IPS DF 6.9 (cell line): Measurements from ENCODE around the gene MMP23B.

Experiments used
- DNase-seq: peaks from one replicate; pipeline ENCODE4 v3.0.0-alpha.2; 2013; ENCODE audit warnings: low read depth, low spot score
- H3K27ac ChIP-seq: one replicate; pipeline ENCODE4 v1.5.1; 2013; ENCODE audit warnings: low read length, control low read depth
- H3K27me3 ChIP-seq: 2 replicates; pipeline ENCODE4 v1.6.1; 2013; ENCODE audit warnings: mild to moderate bottlenecking, low read length; ENCODE audit not compliant: control insufficient read depth, insufficient read depth
- H3K36me3 ChIP-seq: 2 replicates; pipeline ENCODE4 v1.6.1; 2013; ENCODE audit warnings: low read length; ENCODE audit not compliant: control insufficient read depth, insufficient read depth
- H3K4me1 ChIP-seq: 2 replicates; pipeline ENCODE4 v1.6.1; 2013; ENCODE audit warnings: low read length; ENCODE audit not compliant: control insufficient read depth, insufficient read depth
- H3K4me3 ChIP-seq: 2 replicates; pipeline ENCODE4 v1.5.1; 2013; ENCODE audit warnings: mild to moderate bottlenecking, low read length
- H3K9me3 ChIP-seq: 2 replicates; pipeline ENCODE4 v1.6.1; 2013; ENCODE audit warnings: low read length, inconsistent platforms; ENCODE audit not compliant: control insufficient read depth, insufficient read depth
- WGBS: extraction: QIAGEN DNeasy Blood & Tissue Kit; methylation state at CpG from one replicate; pipeline ENCODE4 v1.1.7; 2013; ENCODE audit warnings: mixed read lengths, missing lambda C conversion rate; ENCODE audit not compliant: insufficient read length, insufficient coverage; 5-methylcytosine and 5-hydroxymethylcytosine counted together

The MMP23B gene

DNA sequence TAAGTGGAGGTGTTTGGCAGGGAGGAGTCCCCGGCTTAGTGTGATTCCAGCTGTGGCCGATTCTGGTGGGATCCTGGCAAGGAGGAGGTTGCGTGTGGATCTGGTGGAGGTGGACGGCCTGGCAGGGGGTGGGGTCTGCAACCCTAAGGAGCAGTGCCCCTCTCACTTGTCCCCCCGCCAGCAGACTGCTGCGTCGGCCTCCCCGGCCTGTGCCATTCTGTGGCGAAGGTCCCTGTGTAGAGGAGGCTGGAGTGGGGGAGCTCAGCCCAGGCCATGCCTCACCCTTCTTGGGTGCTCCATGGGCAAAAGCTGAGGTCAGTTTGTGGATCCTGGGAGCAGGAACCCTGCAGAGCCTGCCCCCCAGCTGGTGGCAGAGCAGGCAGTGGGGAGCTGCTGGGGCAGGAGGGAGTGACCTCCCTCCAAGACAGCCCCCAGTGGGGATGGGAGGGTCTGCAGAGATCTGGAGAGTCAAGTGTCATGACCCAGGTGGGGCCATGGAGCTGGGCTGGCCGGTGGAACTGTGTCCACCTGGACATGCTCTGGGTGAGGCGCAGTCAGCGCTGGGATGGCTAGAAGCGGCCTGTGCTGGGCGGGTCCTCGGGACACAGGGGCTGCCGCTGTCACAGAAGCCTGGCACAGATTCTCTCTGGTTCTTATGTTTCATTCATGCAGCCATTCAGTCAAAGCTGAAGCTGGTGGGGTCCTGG, 11.4 kb upstream of the MMP23B start:
- no peaks in the 10 kb centered on the region for H3K36me3 ChIP-seq
- H3K4me1 ChIP-seq: peaks cover 4% of the 10 kb centered on the region; the same call in 1 of the 2 replicates
- no peak overlapping the region for H3K4me3 ChIP-seq
- H3K9me3 ChIP-seq: no peaks in the 10 kb centered on the region
- no peak for DNase-seq
- H3K27me3 ChIP-seq: no peaks in the 10 kb centered on the region
- WGBS: no CpG with 5 or more reads among the region's 16 CpGs
- H3K27ac ChIP-seq: no peak overlapping the region

- DNase-seq: no peak
- Histone ChIP-seq H3K4me1 (peaks cover 5% of the 10 kb centered on the region; the same call in 1 of the 2 replicates), H3K9me3 (no peaks in the 10 kb centered on the region), H3K36me3 (no peaks in the 10 kb centered on the region), H3K4me3 (no peak overlapping the region), H3K27me3 (no peaks in the 10 kb centered on the region), H3K27ac (no peak overlapping the region)
- WGBS: no CpG with 5 or more reads among the region's 31 CpGs
Measured at GRCh38 chr1:1621173-1622009, 10.6 kb upstream of the MMP23B start.

- Histone ChIP-seq H3K9me3 (no peaks in the 10 kb centered on the region), H3K27ac (no peak overlapping the region), H3K27me3 (no peaks in the 10 kb centered on the region), H3K4me3 (no peak overlapping the region), H3K36me3 (no peaks in the 10 kb centered on the region), H3K4me1 (peaks cover 2% of the 10 kb centered on the region; the same call in 1 of the 2 replicates)
- no CpG with 5 or more reads among the region's 21 CpGs for WGBS
- DNase-seq: no peak
Measured at GRCh38 chr1:1622010-1622787, 9.8 kb upstream of the MMP23B start.

- no peak overlapping the region for H3K4me3 ChIP-seq
- peaks cover 2% of the 10 kb centered on the region; the same call in 1 of the 2 replicates for H3K4me1 ChIP-seq
- WGBS: no CpG with 5 or more reads among the region's 17 CpGs
- no peak for DNase-seq
- H3K27me3 ChIP-seq: no peaks in the 10 kb centered on the region
- H3K9me3 ChIP-seq: no peaks in the 10 kb centered on the region
- H3K27ac ChIP-seq: no peak overlapping the region
- H3K36me3 ChIP-seq: no peaks in the 10 kb centered on the region
Measured at GRCh38 chr1:1622788-1623094, 9.2 kb upstream of the MMP23B start.

DNA sequence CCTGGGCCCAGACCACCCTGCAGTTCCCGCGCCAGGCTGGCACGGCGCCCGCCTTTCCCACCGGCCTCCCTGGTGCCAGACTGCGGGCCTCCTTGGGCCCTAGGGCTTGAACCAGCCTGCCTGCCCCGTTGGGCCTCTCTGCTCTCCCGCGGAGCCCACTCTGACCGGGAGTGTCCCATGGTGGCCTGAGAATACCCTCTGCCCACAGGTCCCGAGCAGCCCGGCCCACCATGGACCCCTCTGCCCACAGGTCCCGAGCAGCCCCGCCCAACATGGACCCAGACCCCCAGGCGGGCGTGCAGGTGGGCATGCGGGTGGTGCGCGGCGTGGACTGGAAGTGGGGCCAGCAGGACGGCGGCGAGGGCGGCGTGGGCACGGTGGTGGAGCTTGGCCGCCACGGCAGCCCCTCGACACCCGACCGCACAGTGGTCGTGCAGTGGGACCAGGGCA, 8.8 kb upstream of the MMP23B start:
- Histone ChIP-seq H3K36me3 (no peaks in the 10 kb centered on the region), H3K4me3 (no peak overlapping the region), H3K27me3 (no peaks in the 10 kb centered on the region), H3K4me1 (peaks cover 3% of the 10 kb centered on the region; the same call in 1 of the 2 replicates), H3K27ac (no peak overlapping the region), H3K9me3 (no peaks in the 10 kb centered on the region)
- no CpG with 5 or more reads among the region's 33 CpGs for WGBS
- DNase-seq: no peak

GRCh38 chr1:1623631-1624442, 8.1 kb upstream of the MMP23B start:
- no peak overlapping the region for H3K27ac ChIP-seq
- peaks cover 5% of the 10 kb centered on the region; the same call in 1 of the 2 replicates for H3K4me1 ChIP-seq
- H3K27me3 ChIP-seq: no peaks in the 10 kb centered on the region
- no peaks in the 10 kb centered on the region for H3K9me3 ChIP-seq
- H3K36me3 ChIP-seq: no peaks in the 10 kb centered on the region
- no peak for DNase-seq
- no CpG with 5 or more reads among the region's 51 CpGs for WGBS
- no peak overlapping the region for H3K4me3 ChIP-seq

DNA sequence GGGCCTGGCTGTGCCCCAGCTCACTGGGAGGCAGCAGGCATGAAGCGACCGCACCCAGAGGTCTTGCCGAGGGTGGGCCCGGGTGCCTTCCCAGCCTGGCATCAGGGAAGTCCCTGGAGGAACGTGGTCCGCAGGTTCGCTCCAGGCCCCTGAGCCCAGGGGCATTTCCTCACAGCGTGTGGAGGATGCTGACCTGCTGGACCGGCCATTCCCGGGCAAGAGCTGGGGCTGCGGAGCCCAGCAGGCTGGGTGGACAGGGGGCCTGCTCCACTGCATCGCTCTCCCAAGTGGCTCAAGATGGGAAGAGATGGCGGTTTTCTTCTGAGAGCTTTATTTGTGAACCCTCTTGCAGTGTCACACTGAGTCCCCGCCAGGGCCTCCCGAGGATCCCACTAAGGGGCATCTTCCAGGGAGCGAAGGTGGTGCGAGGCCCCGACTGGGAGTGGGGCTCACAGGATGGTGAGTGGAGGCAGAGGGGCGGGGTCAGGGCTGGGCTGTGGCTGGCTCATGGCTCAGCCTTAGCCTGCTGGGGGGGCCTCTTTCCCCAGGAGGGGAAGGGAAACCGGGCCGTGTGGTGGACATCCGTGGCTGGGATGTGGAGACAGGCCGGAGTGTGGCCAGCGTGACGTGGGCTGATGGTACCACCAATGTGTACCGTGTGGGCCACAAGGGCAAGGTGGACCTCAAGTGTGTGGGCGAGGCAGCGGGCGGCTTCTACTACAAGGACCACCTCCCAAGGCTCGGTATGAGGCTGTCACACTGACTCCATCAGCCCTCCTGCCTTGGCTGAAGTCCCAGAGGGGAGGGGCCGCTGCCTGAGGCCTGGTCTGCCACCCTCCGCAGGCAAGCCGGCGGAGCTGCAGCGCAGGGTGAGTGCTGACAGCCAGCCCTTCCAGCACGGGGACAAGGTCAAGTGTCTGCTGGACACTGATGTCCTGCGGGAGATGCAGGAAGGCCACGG, 7.2 kb upstream of the MMP23B start:
- no peak overlapping the region for H3K27ac ChIP-seq
- WGBS: no CpG with 5 or more reads among the region's 38 CpGs
- no peaks in the 10 kb centered on the region for H3K36me3 ChIP-seq
- DNase-seq: no peak
- no peaks in the 10 kb centered on the region for H3K27me3 ChIP-seq
- peaks cover 5% of the 10 kb centered on the region; the same call in 1 of the 2 replicates for H3K4me1 ChIP-seq
- H3K9me3 ChIP-seq: no peaks in the 10 kb centered on the region
- no peak overlapping the region for H3K4me3 ChIP-seq

- WGBS: no CpG with 5 or more reads among the region's 28 CpGs
- DNase-seq: no peak
- no peak overlapping the region for H3K4me3 ChIP-seq
- no peaks in the 10 kb centered on the region for H3K36me3 ChIP-seq
- H3K4me1 ChIP-seq: peaks cover 5% of the 10 kb centered on the region; the same call in 1 of the 2 replicates
- H3K9me3 ChIP-seq: no peaks in the 10 kb centered on the region
- H3K27ac ChIP-seq: no peak overlapping the region
- H3K27me3 ChIP-seq: no peaks in the 10 kb centered on the region
Measured at GRCh38 chr1:1625404-1625775, 6.6 kb upstream of the MMP23B start.

GRCh38 chr1:1625824-1626206, 6.2 kb upstream of the MMP23B start:
- no peaks in the 10 kb centered on the region for H3K27me3 ChIP-seq
- H3K36me3 ChIP-seq: no peaks in the 10 kb centered on the region
- H3K27ac ChIP-seq: no peak overlapping the region
- no peak for DNase-seq
- no peaks in the 10 kb centered on the region for H3K9me3 ChIP-seq
- no peak overlapping the region for H3K4me3 ChIP-seq
- peaks cover 5% of the 10 kb centered on the region; the same call in 1 of the 2 replicates for H3K4me1 ChIP-seq
- WGBS: no CpG with 5 or more reads among the region's 8 CpGs
